ENCODE measurements around the gene C11orf68. TPM values are rescaled to one million over a fixed set of nuclear protein-coding genes. Genes with fewer than 3 reads are reported as not detected.

Gene C11orf68
- total and polyA plus RNA-seq, 2 of the 8 experiments (the other 6 are each of a cell fraction or from before 2014, with no cell fraction given): 24.0 to 51.2 TPM

DNA sequence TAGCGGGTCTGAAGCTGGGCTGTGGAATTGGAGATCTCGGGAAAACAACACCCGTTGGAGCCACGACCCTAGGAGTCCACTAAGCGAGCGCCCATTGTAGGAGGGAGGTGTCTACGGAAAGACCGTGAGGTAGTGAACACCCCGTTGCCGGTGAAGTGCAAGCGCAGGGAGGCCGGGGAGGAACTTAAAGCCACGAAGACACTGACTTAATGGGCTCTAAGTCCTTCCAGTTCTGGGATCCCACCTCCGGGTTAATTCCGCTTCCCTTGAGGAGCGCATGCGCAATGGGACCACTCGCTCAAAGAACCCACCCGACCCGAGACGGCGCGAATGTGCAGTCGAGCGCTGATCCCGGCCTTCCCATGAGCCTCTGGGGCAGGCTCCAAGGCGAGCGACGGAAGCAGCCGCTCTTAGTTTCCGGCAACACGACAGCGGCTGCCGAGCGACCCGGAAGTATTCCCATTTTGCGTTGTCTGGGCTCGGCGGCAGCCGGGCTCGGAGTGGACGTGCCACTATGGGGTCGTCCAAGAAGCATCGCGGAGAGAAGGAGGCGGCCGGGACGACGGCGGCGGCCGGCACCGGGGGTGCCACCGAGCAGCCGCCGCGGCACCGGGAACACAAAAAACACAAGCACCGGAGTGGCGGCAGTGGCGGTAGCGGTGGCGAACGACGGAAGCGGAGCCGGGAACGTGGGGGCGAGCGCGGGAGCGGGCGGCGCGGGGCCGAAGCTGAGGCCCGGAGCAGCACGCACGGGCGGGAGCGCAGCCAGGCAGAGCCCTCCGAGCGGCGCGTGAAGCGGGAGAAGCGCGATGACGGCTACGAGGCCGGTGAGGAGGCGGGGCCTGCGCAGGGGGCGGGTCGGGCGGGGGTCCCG lies 42.6 kb upstream of the C11orf68 start, which contains the start of gene SART1 (continued):
- TF ChIP-seq ASH2L (IDR thresholded peaks at IDR 0.05; ENCODE audit: low read length): peak; percentile 92
- TF ChIP-seq HDAC2 (IDR thresholded peaks at IDR 0.05; ENCODE audit: borderline replicate concordance in 1 of 2, low read depth in 2 of 2, low read length in 2 of 2): no peak; a peak in 1 of 4 replicates
- TF ChIP-seq EP300 (IDR thresholded peaks at IDR 0.05; ENCODE audit: borderline replicate concordance in 1 of 2, low read depth in 2 of 2, low read length in 2 of 2): peak in 1 of 2 experiments; percentile 38; a peak in 1 of 3 replicates
- no peak for TF ChIP-seq BRCA1 (IDR thresholded peaks at IDR 0.05; ENCODE audit: low read depth, low read length)
- TF ChIP-seq SIX5 (IDR thresholded peaks at IDR 0.05; ENCODE audit: low read depth, low read length): 0 out of 2 replicates have a peak, but pooled peaks have one; percentile 15
- peak; percentile 69; the same call in 1 of the 2 replicates for TF ChIP-seq EGR1 (IDR thresholded peaks at IDR 0.05; ENCODE audit: borderline replicate concordance, low read depth, low read length)
- TF ChIP-seq CHD1 (IDR thresholded peaks at IDR 0.05; ENCODE audit: low read depth, low read length): no peak
- TF ChIP-seq TBP (IDR thresholded peaks at IDR 0.05; ENCODE audit: low read depth, low read length): peak; percentile 88
- TF ChIP-seq BCL11A (IDR thresholded peaks at IDR 0.05; ENCODE audit: low read depth in 2 of 2, low read length in 2 of 2): no peak
- TF ChIP-seq YY1 (IDR thresholded peaks at IDR 0.05; ENCODE audit: low read depth, low read length): peak; percentile 68
- peak; percentile 74; the same call in 1 of the 2 replicates for TF ChIP-seq RBBP5 (IDR thresholded peaks at IDR 0.05; ENCODE audit: borderline replicate concordance, low read depth, low read length)
- peak; percentile 94 for TF ChIP-seq TAF1 (IDR thresholded peaks at IDR 0.05; ENCODE audit: low read depth, low read length)
- TF ChIP-seq, protein P1, sequence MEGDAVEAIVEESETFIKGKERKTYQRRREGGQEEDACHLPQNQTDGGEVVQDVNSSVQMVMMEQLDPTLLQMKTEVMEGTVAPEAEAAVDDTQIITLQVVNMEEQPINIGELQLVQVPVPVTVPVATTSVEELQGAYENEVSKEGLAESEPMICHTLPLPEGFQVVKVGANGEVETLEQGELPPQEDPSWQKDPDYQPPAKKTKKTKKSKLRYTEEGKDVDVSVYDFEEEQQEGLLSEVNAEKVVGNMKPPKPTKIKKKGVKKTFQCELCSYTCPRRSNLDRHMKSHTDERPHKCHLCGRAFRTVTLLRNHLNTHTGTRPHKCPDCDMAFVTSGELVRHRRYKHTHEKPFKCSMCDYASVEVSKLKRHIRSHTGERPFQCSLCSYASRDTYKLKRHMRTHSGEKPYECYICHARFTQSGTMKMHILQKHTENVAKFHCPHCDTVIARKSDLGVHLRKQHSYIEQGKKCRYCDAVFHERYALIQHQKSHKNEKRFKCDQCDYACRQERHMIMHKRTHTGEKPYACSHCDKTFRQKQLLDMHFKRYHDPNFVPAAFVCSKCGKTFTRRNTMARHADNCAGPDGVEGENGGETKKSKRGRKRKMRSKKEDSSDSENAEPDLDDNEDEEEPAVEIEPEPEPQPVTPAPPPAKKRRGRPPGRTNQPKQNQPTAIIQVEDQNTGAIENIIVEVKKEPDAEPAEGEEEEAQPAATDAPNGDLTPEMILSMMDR (IDR thresholded peaks at IDR 0.05; ENCODE audit: control extremely low read depth in 1 of 3, insufficient read depth in 1 of 3, low read depth in 1 of 3, low read length in 3 of 3): 0 out of 4 replicates have a peak, but pooled peaks of 1 of the 3 experiments have one; percentile 0
- TF ChIP-seq GABPA (IDR thresholded peaks at IDR 0.05; ENCODE audit: borderline replicate concordance, insufficient read depth, low read length): peak; percentile 94
- TF ChIP-seq NANOG (IDR thresholded peaks at IDR 0.05; ENCODE audit: insufficient read depth, low read depth, low read length, poor library complexity, severe bottlenecking): no peak
- peak; percentile 51 to 84; a peak in 3 of 4 replicates for TF ChIP-seq SIN3A (conservative IDR thresholded peaks at IDR 0.05 in 1 of 2, IDR thresholded peaks at IDR 0.05 in 1 of 2; ENCODE audit: low read depth in 1 of 2, low read length in 2 of 2)
- TF ChIP-seq, protein P2, sequence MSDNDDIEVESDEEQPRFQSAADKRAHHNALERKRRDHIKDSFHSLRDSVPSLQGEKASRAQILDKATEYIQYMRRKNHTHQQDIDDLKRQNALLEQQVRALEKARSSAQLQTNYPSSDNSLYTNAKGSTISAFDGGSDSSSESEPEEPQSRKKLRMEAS (IDR thresholded peaks at IDR 0.05): peak; percentile 11; the same call in 1 of the 2 replicates
